Measurements from ENCODE around the gene BDKRB2.

DNA sequence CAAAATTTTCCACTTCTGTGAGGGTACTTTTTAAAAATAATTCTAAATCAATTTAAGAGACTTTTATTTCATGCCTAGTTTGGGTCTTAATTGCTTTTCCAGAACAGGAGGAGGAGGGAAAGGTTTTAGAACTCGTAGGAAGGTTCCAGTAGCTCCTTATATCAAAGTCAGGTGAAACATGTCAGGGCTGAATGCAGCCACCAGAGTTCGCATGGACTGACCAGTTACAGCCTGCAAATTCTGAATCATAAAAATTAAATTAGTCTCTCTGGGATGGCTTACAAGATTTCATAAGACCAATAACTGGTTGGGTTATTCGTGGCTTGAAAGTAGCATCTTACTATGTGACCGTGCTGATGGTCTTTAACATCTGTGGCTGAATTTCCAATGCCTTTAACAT is 51.8 kb downstream of the BDKRB2 start:
- no peak for TF ChIP-seq POLR2A (IDR thresholded peaks at IDR 0.05; ENCODE audit: low read depth, low read length)
- TF ChIP-seq POLR2AphosphoS5 (IDR thresholded peaks at IDR 0.05; ENCODE audit: low read depth, low read length): no peak
- no peak for TF ChIP-seq TAF1 (IDR thresholded peaks at IDR 0.05; ENCODE audit: borderline replicate concordance, low read depth, low read length)

Data from GM12892 (cell line).